Measurements from ENCODE around the gene CSAG3. TPM values are rescaled to one million over a fixed set of nuclear protein-coding genes. Genes with fewer than 3 reads are reported as not detected.

The CSAG3 gene
- total and polyA plus RNA-seq, 2 of the 4 experiments (the other 2 are of a cell fraction), result not detected

DNA sequence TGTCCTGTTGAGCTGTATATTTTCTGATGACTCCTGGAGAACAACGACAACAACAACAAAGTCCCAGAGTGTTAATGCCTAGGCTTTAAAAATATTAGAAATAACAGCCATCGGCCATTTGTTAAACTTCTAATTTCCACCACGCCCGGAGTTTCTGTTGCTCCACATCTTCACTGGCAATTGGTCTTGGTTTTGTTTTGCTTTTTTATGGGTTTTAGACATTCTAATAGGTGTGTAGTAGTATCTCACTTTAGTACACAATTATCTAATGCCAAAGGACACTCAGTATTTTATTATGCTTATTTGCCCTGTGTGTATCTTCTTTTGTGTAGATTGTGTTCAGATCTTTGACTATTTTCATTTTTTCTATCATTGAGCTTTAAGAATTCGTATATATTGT, 20.5 kb upstream of the CSAG3 start:
- dilution Hi-C loops (cut with HindIII; ENCODE audit: low sequenced_read_pairs, unreplicated experiment), result no loop called here
- Histone ChIP-seq H3K27ac (ENCODE audit: insufficient read depth, low read length) (no peak overlapping the region), H2BK5ac (ENCODE audit: low read depth, low read length, poor library complexity, severe bottlenecking) (no peak overlapping the region), H3K79me1 (ENCODE audit: low read depth in 1 of 2, low read length in 2 of 2) (no peaks in the 10 kb centered on the region), H2AK9ac (replicated peaks; ENCODE audit: low read depth, low read length, poor library complexity) (no peak overlapping the region), H2BK120ac (ENCODE audit: low read depth, low read length) (no peak overlapping the region), H3K9ac (ENCODE audit: low read depth, low read length) (no peak overlapping the region), H4K5ac (ENCODE audit: low read depth, low read length) (no peak overlapping the region), H4K8ac (ENCODE audit: low read depth in 2 of 2, low read length in 2 of 2) (no peak overlapping the region), H3K9me1 (ENCODE audit: insufficient read depth, low read length) (no peaks in the 10 kb centered on the region), H3K4me2 (ENCODE audit: low read depth, low read length) (no peak overlapping the region), H2BK15ac (ENCODE audit: low read depth, low read length) (no peak overlapping the region), H3K4ac (ENCODE audit: low read depth, low read length) (no peak overlapping the region), H4K91ac (ENCODE audit: insufficient read depth, low read depth, low read length) (no peak overlapping the region), H3K36me3 (ENCODE audit: control insufficient read depth, insufficient read depth, low read length) (no peaks in the 10 kb centered on the region), H3K9me3 (ENCODE audit: control insufficient read depth, insufficient read depth, low read length) (peaks cover 2% of the 10 kb centered on the region; the same call in 1 of the 2 replicates), H2AFZ (replicated peaks; ENCODE audit: low read length, poor library complexity) (no peak overlapping the region), H2AK5ac (ENCODE audit: low read depth, low read length) (no peak overlapping the region), H3K56ac (ENCODE audit: extremely low read depth, insufficient read depth, low read length) (no peak overlapping the region), H3K23ac (ENCODE audit: low read depth, low read length) (no peak overlapping the region), H3K4me1 (ENCODE audit: control insufficient read depth, insufficient read depth, low read length) (no peaks in the 10 kb centered on the region), H3K4me3 (ENCODE audit: insufficient read depth, low read depth, low read length) (no peak overlapping the region), H3K14ac (replicated peaks; ENCODE audit: low read depth, low read length) (no peak overlapping the region), H2BK20ac (ENCODE audit: low read depth, low read length) (no peak overlapping the region), H3K27me3 (ENCODE audit: control insufficient read depth, insufficient read depth, low read length) (no peaks in the 10 kb centered on the region), H3K18ac (ENCODE audit: low read depth, low read length) (no peak overlapping the region), H4K20me1 (ENCODE audit: insufficient read depth, low read length) (no peaks in the 10 kb centered on the region)
- intact Hi-C loops (cut with micrococcal nuclease), result no loop called here
- ChIA-PET CTCF (no interaction called here), POLR2A (ENCODE audit: unreplicated experiment) (no interaction called here)
- no TSS peak for BruUV-seq (replicated peaks)
- in situ Hi-C loops (cut with MboI; ENCODE audit: low sequenced_read_pairs), result no loop called here
- no peak for ATAC-seq (ENCODE audit: low read depth)
- WGBS, 2 experiments (ENCODE audit: extremely low coverage in 2 of 2, insufficient read length in 1 of 2), result no CpG with 5 or more reads among the region's 5 CpGs
- no peak for DNase-seq
- TF ChIP-seq CHD1 (IDR thresholded peaks at IDR 0.05; ENCODE audit: low read depth, low read length) (no peak), RAD21 (IDR thresholded peaks at IDR 0.05; ENCODE audit: low read length) (no peak), MAFK (IDR thresholded peaks at IDR 0.05; ENCODE audit: low read depth, low read length) (no peak), CTCF (conservative IDR thresholded peaks at IDR 0.05; ENCODE audit: low read depth, low read length) (no peak), NFE2L2 (IDR thresholded peaks at IDR 0.05; ENCODE audit: low read depth, low read length) (no peak), RCOR1 (IDR thresholded peaks at IDR 0.05; ENCODE audit: insufficient replicate concordance, low read length) (no peak), BHLHE40 (IDR thresholded peaks at IDR 0.05; ENCODE audit: low read depth, low read length) (no peak), USF2 (IDR thresholded peaks at IDR 0.05; ENCODE audit: low read depth, low read length) (no peak), MXI1 (IDR thresholded peaks at IDR 0.05; ENCODE audit: borderline replicate concordance, low read depth, low read length) (no peak), RFX5 (IDR thresholded peaks at IDR 0.05; ENCODE audit: low read depth, low read length) (no peak), CEBPB (IDR thresholded peaks at IDR 0.05; ENCODE audit: low read depth, low read length) (no peak), MAZ (IDR thresholded peaks at IDR 0.05; ENCODE audit: borderline replicate concordance, low read depth, low read length) (no peak), FOS (IDR thresholded peaks at IDR 0.05; ENCODE audit: low read depth, low read length) (no peak), SMC3 (IDR thresholded peaks at IDR 0.05; ENCODE audit: low read depth, low read length) (no peak), POLR2A (IDR thresholded peaks at IDR 0.05; ENCODE audit: low read depth, low read length) (no peak)
- TF ChIP-seq, protein P1, sequence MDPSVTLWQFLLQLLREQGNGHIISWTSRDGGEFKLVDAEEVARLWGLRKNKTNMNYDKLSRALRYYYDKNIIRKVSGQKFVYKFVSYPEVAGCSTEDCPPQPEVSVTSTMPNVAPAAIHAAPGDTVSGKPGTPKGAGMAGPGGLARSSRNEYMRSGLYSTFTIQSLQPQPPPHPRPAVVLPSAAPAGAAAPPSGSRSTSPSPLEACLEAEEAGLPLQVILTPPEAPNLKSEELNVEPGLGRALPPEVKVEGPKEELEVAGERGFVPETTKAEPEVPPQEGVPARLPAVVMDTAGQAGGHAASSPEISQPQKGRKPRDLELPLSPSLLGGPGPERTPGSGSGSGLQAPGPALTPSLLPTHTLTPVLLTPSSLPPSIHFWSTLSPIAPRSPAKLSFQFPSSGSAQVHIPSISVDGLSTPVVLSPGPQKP (IDR thresholded peaks at IDR 0.05; ENCODE audit: borderline replicate concordance, low read depth, low read length), result no peak

Measured in IMR-90 (cell line).